Dermis blood vessel endothelial cell (primary cell): ENCODE results near the gene SEPTIN11. TPM values are rescaled to one million over a fixed set of nuclear protein-coding genes. Genes with fewer than 3 reads are reported as not detected.

Experiments used
- DNase-seq: peaks from one replicate; pipeline ENCODE4 v3.0.0; 2010
- total RNA-seq: library from RNA; depleted of rRNA; stranded (reverse); fragments of >200 nt; gene quantifications from 2 replicates; pipeline ENCODE4 v1.2.3, GENCODE V29; 2014

SEPTIN11 gene
- total RNA-seq, 1 donor from 2014 or later, result 160 TPM

GRCh38 chr4:76981644-76982043, 32.1 kb downstream of the SEPTIN11 start:
- DNase-seq, result no peak

GRCh38 chr4:76982638-76983584, 33.4 kb downstream of the SEPTIN11 start:
- DNase-seq, result no peak

- peak; percentile 80 for DNase-seq
Measured at GRCh38 chr4:76984127-76984526, 34.6 kb downstream of the SEPTIN11 start.

- peak; percentile 80 for DNase-seq
Measured at GRCh38 chr4:76984788-76985211, 35.2 kb downstream of the SEPTIN11 start.

GRCh38 chr4:76987153-76987591, 37.6 kb downstream of the SEPTIN11 start:
- no peak for DNase-seq

GRCh38 chr4:76987685-76988084, 38.1 kb downstream of the SEPTIN11 start:
- DNase-seq, result no peak

GRCh38 chr4:76989391-76990061, 40.0 kb downstream of the SEPTIN11 start:
- DNase-seq, result no peak

GRCh38 chr4:76990288-76991080, 40.9 kb downstream of the SEPTIN11 start:
- DNase-seq, result no peak

GRCh38 chr4:76991161-76991660, 41.7 kb downstream of the SEPTIN11 start:
- DNase-seq, result no peak

GRCh38 chr4:76993787-76994641, 44.5 kb downstream of the SEPTIN11 start:
- no peak for DNase-seq

GRCh38 chr4:76995776-76996175, 46.2 kb downstream of the SEPTIN11 start:
- DNase-seq, result no peak

GRCh38 chr4:76996445-76996844, 46.9 kb downstream of the SEPTIN11 start:
- DNase-seq, result no peak

GRCh38 chr4:76997077-76997476, 47.5 kb downstream of the SEPTIN11 start:
- DNase-seq, result no peak

- DNase-seq, result no peak
Measured at GRCh38 chr4:76997532-76997931, 48.0 kb downstream of the SEPTIN11 start.

- no peak for DNase-seq
Measured at GRCh38 chr4:76998251-76998901, 48.8 kb downstream of the SEPTIN11 start.

Other genes starting within 250 kb of the SEPTIN11 start
- gene SOWAHB, start 51.6 kb upstream of the SEPTIN11 start, total RNA-seq, result under 0.01 TPM in 1 of 2 replicates, not detected in the other
- 94.8 and 164 TPM in 2 replicates for gene CCNI, start 126.2 kb downstream of the SEPTIN11 start, total RNA-seq
- 30.6 and 39.7 TPM in 2 replicates for gene CCNG2, start 207.5 kb downstream of the SEPTIN11 start, total RNA-seq